PC-3 (cell line): ENCODE results near the gene PARP12.

ENCODE experiments used
- CTCF ChIP-seq: fragments of 300-600 bp; sonication (generic); conservative IDR thresholded peaks from 2 replicates; pipeline ENCODE4 v1.5.1; 2017; ENCODE audit warnings: antibody characterized with exemption, low read depth, mild to moderate bottlenecking, low read length
- EZH2 ChIP-seq: fragments of 300-600 bp; sonication (generic); IDR thresholded peaks from one replicate; pipeline ENCODE4 v1.6.1; 2017; ENCODE audit warnings: antibody characterized with exemption, mild to moderate bottlenecking, low read length; ENCODE audit not compliant: unreplicated experiment

DNA sequence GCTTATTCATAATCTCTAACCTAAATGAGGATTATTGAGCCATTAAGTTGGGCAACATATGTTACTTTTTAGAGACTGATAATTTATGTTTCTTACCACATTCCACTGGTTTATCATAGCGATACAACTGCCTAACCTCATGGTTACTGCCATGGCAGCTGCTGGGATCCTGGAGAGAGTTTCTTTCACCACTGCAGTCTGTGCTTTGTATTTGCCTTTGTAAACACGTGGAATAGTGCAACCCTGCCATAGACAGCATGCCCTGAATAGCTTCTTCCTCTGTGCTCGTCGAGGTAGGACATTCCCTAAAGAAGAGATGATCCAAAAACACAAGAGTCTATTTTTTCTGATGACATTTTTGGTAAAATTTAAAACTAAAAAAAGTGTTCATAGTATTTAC, 33.7 kb upstream of the PARP12 start:
- TF ChIP-seq CTCF (no peak), EZH2 (no peak)
